Hindlimb muscle (tissue), 1 donor: Measurements from ENCODE around the gene SEC31A. TPM values are rescaled to one million over a fixed set of nuclear protein-coding genes. Genes with fewer than 3 reads are reported as not detected.
"Not testable (repeated sequence)": the region's sequence is repeated elsewhere in the genome, so short reads cannot be mapped to it uniquely, and the experiment has no call there.

Experiments used
- DNase-seq: peaks from one replicate; pipeline ENCODE4 v3.0.0-alpha.2; 2013
- polyA plus RNA-seq: library from polyadenylated mRNA; unstranded; fragments of 120-200 nt; gene quantifications from one replicate; pipeline ENCODE4 v1.2.1, GENCODE V29; 2013; ENCODE audit not compliant: insufficient read length

SEC31A gene
- polyA plus RNA-seq, 1 donor: 161 TPM

- DNase-seq: no peak
Measured at GRCh38 chr4:82891707-82892466, 934 bp upstream of the SEC31A start.

- DNase-seq: no peak
Measured at GRCh38 chr4:82890528-82890900, 439 bp downstream of the SEC31A start.

GRCh38 chr4:82889287-82889686, 1.7 kb downstream of the SEC31A start:
- no peak for DNase-seq

- no peak for DNase-seq
Measured at GRCh38 chr4:82886147-82886942, 4.6 kb downstream of the SEC31A start.

- no peak for DNase-seq
Measured at GRCh38 chr4:82885410-82885809, 5.5 kb downstream of the SEC31A start.

GRCh38 chr4:82868572-82868971, 22.4 kb downstream of the SEC31A start:
- DNase-seq: no peak

GRCh38 chr4:82866706-82867385, 24.1 kb downstream of the SEC31A start:
- no peak for DNase-seq

GRCh38 chr4:82866033-82866432, 24.9 kb downstream of the SEC31A start:
- not testable (repeated sequence) for DNase-seq

- no peak for DNase-seq
Measured at GRCh38 chr4:82865592-82865991, 25.4 kb downstream of the SEC31A start.

- DNase-seq: no peak
Measured at GRCh38 chr4:82864336-82864979, 26.5 kb downstream of the SEC31A start.

GRCh38 chr4:82861529-82861928, 29.4 kb downstream of the SEC31A start:
- DNase-seq: no peak

GRCh38 chr4:82860487-82860886, 30.5 kb downstream of the SEC31A start:
- not testable (repeated sequence) for DNase-seq

- no peak for DNase-seq
Measured at GRCh38 chr4:82852751-82853285, 38.1 kb downstream of the SEC31A start.

- no peak for DNase-seq
Measured at GRCh38 chr4:82851885-82852750, 38.8 kb downstream of the SEC31A start.

- DNase-seq: no peak
Measured at GRCh38 chr4:82851318-82851717, 39.6 kb downstream of the SEC31A start.

GRCh38 chr4:82850684-82851083, 40.3 kb downstream of the SEC31A start:
- no peak for DNase-seq

- no peak for DNase-seq
Measured at GRCh38 chr4:82848706-82849105, 42.2 kb downstream of the SEC31A start.

- DNase-seq: no peak
Measured at GRCh38 chr4:82842593-82842992, 48.4 kb downstream of the SEC31A start.

GRCh38 chr4:82839624-82840023, 51.3 kb downstream of the SEC31A start:
- no peak for DNase-seq

GRCh38 chr4:82833696-82834313, 57.1 kb downstream of the SEC31A start:
- DNase-seq: no peak

GRCh38 chr4:82833060-82833459, 57.9 kb downstream of the SEC31A start:
- DNase-seq: not testable (repeated sequence)
